HG02938 (cell line): ENCODE results near the gene SLC4A11.
A peak's percentile ranks its signal among the peaks of the same experiment; 100 is the strongest.
"Not testable (repeated sequence)": the region's sequence is repeated elsewhere in the genome, so short reads cannot be mapped to it uniquely, and the experiment has no call there.

Experiments used
- ATAC-seq: cut with Tn5 transposase; IDR thresholded peaks from one replicate; pipeline ENCODE4 v1.9.1; 2021; ENCODE audit warnings: mild to moderate bottlenecking, moderate library complexity; ENCODE audit not compliant: unreplicated experiment

The SLC4A11 gene

GRCh38 chr20:3229158-3229557 is 9.8 kb downstream of the SLC4A11 start:
- no peak for ATAC-seq

GRCh38 chr20:3228750-3229032 is 10.3 kb downstream of the SLC4A11 start:
- ATAC-seq, result no peak

- ATAC-seq, result no peak
Measured at GRCh38 chr20:3227936-3228749, 10.8 kb downstream of the SLC4A11 start.

- ATAC-seq, result no peak
Measured at GRCh38 chr20:3227506-3227905, 11.5 kb downstream of the SLC4A11 start.

- ATAC-seq, result no peak
Measured at GRCh38 chr20:3226864-3227263, 12.1 kb downstream of the SLC4A11 start.

- no peak for ATAC-seq
Measured at GRCh38 chr20:3226093-3226492, 12.9 kb downstream of the SLC4A11 start.

- no peak for ATAC-seq
Measured at GRCh38 chr20:3224681-3225421, 14.1 kb downstream of the SLC4A11 start.

- no peak for ATAC-seq
Measured at GRCh38 chr20:3223994-3224680, 14.9 kb downstream of the SLC4A11 start.

GRCh38 chr20:3223651-3223993 is 15.4 kb downstream of the SLC4A11 start:
- no peak for ATAC-seq

GRCh38 chr20:3222635-3223600 is 16.1 kb downstream of the SLC4A11 start:
- ATAC-seq, result peak; percentile 52

- ATAC-seq, result no peak
Measured at GRCh38 chr20:3221398-3222226, 17.4 kb downstream of the SLC4A11 start.

- no peak for ATAC-seq
Measured at GRCh38 chr20:3218307-3218988, 20.5 kb downstream of the SLC4A11 start.

- ATAC-seq, result not testable (repeated sequence)
Measured at GRCh38 chr20:3215359-3215917, 23.6 kb downstream of the SLC4A11 start.

GRCh38 chr20:3213226-3213625 is 25.8 kb downstream of the SLC4A11 start:
- no peak for ATAC-seq

- ATAC-seq, result no peak
Measured at GRCh38 chr20:3210346-3210745, 28.6 kb downstream of the SLC4A11 start.

GRCh38 chr20:3209946-3210317 is 29.1 kb downstream of the SLC4A11 start:
- no peak for ATAC-seq

- ATAC-seq, result no peak
Measured at GRCh38 chr20:3209257-3209945, 29.6 kb downstream of the SLC4A11 start, which contains the start of gene ITPA. Gene ITPA (plus strand): TSS chr20:3209498. CDS start chr20:3209552, 54 bp downstream.

GRCh38 chr20:3208786-3209256 is 30.2 kb downstream of the SLC4A11 start:
- no peak for ATAC-seq
